22Rv1 (cell line): Measurements from ENCODE around the gene TLR4.

Source experiments
- H3K27ac ChIP-seq: fragments of 450-650 bp; 2 replicates; pipeline ENCODE4 v1.5.1; 2017
- CTCF ChIP-seq: fragments of 450-650 bp; IDR thresholded peaks from 2 replicates; pipeline ENCODE4 v1.5.1; 2017; ENCODE audit warnings: mild to moderate bottlenecking
- ZFX ChIP-seq: fragments of 450-650 bp; IDR thresholded peaks from 2 replicates; pipeline ENCODE4 v1.6.1; 2017; ENCODE audit warnings: antibody characterized with exemption, borderline replicate concordance

TLR4 gene

GRCh38 chr9:117720066-117720465 is 15.9 kb downstream of the TLR4 start:
- TF ChIP-seq CTCF, result no peak
- no peak for TF ChIP-seq ZFX
- no peak overlapping the region for H3K27ac ChIP-seq

GRCh38 chr9:117720555-117720954 is 16.4 kb downstream of the TLR4 start:
- no peak for TF ChIP-seq CTCF
- no peak for TF ChIP-seq ZFX
- no peak overlapping the region for H3K27ac ChIP-seq

- TF ChIP-seq ZFX (no peak), CTCF (no peak)
- no peak overlapping the region for H3K27ac ChIP-seq
Observed at GRCh38 chr9:117720987-117721386, 16.8 kb downstream of the TLR4 start.

GRCh38 chr9:117722108-117722761 is 18.0 kb downstream of the TLR4 start:
- H3K27ac ChIP-seq, result no peak overlapping the region
- TF ChIP-seq CTCF, result no peak

DNA sequence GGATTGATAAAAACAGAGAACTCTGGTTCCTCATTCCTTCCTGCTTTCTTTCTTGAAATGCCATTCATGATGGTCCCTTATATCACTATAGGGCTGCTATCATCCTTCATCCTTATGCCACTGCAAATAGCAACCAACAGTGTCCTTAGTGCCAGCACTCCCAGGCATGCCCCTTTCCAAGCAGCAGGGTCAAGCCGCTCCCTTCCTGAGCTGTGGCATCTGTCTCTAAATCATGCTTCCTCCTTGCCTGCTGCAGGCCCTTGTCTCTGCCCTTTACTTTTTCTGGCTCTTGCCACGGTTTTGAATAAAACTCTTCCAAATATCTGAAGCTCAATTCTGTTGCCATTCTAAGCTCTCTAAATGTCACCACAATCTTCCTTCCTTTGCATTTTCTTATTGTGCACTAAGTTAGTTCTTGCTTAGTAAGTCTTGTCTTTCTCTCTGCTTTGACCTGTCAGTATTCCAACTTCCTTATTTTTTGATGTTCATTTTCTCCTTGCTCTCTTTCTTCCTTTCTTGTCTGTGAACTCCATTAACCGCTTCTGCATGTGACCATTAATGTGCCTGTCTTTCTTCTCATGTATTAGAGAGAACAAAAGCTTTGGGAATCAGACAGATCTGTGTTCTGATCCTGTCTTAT is 19.9 kb downstream of the TLR4 start:
- no peak overlapping the region for H3K27ac ChIP-seq
- TF ChIP-seq CTCF (no peak), ZFX (no peak)

- TF ChIP-seq CTCF (no peak), ZFX (no peak)
- H3K27ac ChIP-seq, result no peak overlapping the region
Observed at GRCh38 chr9:117725426-117725887, 21.3 kb downstream of the TLR4 start.

DNA sequence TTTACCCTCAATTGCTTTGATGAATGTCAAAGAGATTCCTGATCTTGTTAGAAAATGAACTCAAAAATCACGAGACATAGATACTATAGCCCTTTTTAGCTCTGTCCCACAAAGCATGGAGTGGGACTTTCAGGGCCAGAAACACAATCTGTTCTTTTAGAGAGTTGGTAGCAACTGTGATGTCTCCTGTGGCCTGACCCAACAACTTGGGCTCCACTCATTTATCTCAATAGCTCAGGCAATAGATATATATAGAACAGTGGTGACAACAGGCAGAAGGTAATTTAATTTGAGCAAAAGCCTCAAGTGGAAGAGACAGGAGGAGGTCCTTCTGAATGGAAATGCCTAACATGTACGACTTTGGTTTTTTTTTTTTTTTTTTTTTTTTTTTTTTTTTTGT is 25.2 kb downstream of the TLR4 start:
- H3K27ac ChIP-seq, result no peak overlapping the region
- TF ChIP-seq CTCF, result no peak
- no peak for TF ChIP-seq ZFX
